GM12878 (cell line): ENCODE data around the gene GNAZ. TPM values are rescaled to one million over a fixed set of nuclear protein-coding genes. Genes with fewer than 3 reads are reported as not detected.

Experiments
- ATAC-seq: fragments of 200-7000 bp; cut with Tn5 transposase; 3 replicates; pipeline ENCODE4 v1.9.1; 2020; ENCODE audit warnings: mild to moderate bottlenecking, moderate library complexity
- BruUV-seq: library from RNA; stranded (reverse); fragments of 400-500 nt; replicated peaks from 2 replicates; lab custom pipeline; 2021; lab: Mats Ljungman, UMichigan
- CTCF ChIA-PET: fragments of 300-600 bp; sonication (Branson Sonifier 250); formaldehyde crosslinking; extraction: SDS; loops from one replicate; lab custom pipeline; 2021; ENCODE audit warnings: inconsistent platforms; lab: Yijun Ruan, JAX
- POLR2A ChIA-PET: fragments of 350-600 bp; formaldehyde crosslinking; extraction: SDS; loops from one replicate; lab custom pipeline; 2021; ENCODE audit warnings: inconsistent platforms; lab: Charles Lee
- RAD21 ChIA-PET: fragments of 300-600 bp; sonication (Branson Sonifier 250); formaldehyde crosslinking; loops from one replicate; lab custom pipeline; 2023; ENCODE audit warnings: antibody characterized with exemption; ENCODE audit not compliant: unreplicated experiment; lab: Charles Lee
- SMC1A ChIA-PET: fragments of 300-600 bp; sonication (Branson Sonifier 250); formaldehyde crosslinking; loops from one replicate; lab custom pipeline; 2023; ENCODE audit not compliant: unreplicated experiment, uncharacterized antibody; lab: Charles Lee
- DNase-seq: peaks from one replicate; pipeline ENCODE4 v3.0.0-alpha.2; 2011; ENCODE audit warnings: low read depth, low spot score
- FAIRE-seq: peaks from 3 replicates; lab custom pipeline; 2011; peaks lifted over from hg19 to GRCh38; lab: Jason Lieb, UNC
- H2AFZ ChIP-seq: 2 replicates; pipeline ENCODE4 v1.6.0; 2011; ENCODE audit warnings: low read depth, low read length, control low read depth; ENCODE audit not compliant: control insufficient read depth
- H3K27ac ChIP-seq: 2 replicates; pipeline ENCODE4 v1.5.1; 2011; ENCODE audit warnings: control low read depth; ENCODE audit not compliant: control insufficient read depth, insufficient read depth
- H3K27me3 ChIP-seq, 2 experiments: replicated peaks in 1 of 2; 2 replicates each; pipeline versions ENCODE4 v1.6.0 to v1.6.1; 2011; ENCODE audit warnings: low read length in 1 of 2; ENCODE audit not compliant: control insufficient read depth in 2 of 2, insufficient read depth in 2 of 2
- H3K36me3 ChIP-seq, 2 experiments: 2 replicates each; pipeline ENCODE4 v1.5.1; 2011; ENCODE audit warnings: low read length in 1 of 2; ENCODE audit not compliant: control insufficient read depth in 2 of 2, insufficient read depth in 2 of 2
- H3K4me1 ChIP-seq: 2 replicates; pipeline ENCODE4 v1.6.1; 2011; ENCODE audit warnings: mild to moderate bottlenecking, low read length, moderate library complexity, mixed read lengths; ENCODE audit not compliant: control insufficient read depth, insufficient read depth
- H3K4me2 ChIP-seq: 2 replicates; pipeline ENCODE4 v1.6.0; 2011; ENCODE audit warnings: control low read depth; ENCODE audit not compliant: control insufficient read depth, insufficient read depth
- H3K4me3 ChIP-seq: fragments of 200-600 bp; sonication (generic); 2 replicates; pipeline ENCODE4 v1.5.1; 2016
- H3K79me2 ChIP-seq: 2 replicates; pipeline ENCODE4 v1.6.0; 2011; ENCODE audit warnings: low read length; ENCODE audit not compliant: control insufficient read depth, insufficient read depth
- H3K9ac ChIP-seq: 2 replicates; pipeline ENCODE4 v1.8.0; 2011; ENCODE audit warnings: low read length, control low read depth, mixed read lengths; ENCODE audit not compliant: control insufficient read depth, insufficient read depth
- H3K9me3 ChIP-seq: replicated peaks from 3 replicates; pipeline ENCODE4 v1.5.1; 2011; ENCODE audit warnings: mild to moderate bottlenecking, low read length; ENCODE audit not compliant: control insufficient read depth, insufficient read depth
- H4K20me1 ChIP-seq: 2 replicates; pipeline ENCODE4 v1.6.0; 2011; ENCODE audit not compliant: control insufficient read depth, insufficient read depth
- CEBPZ ChIP-seq: fragments of 150-350 bp; IDR thresholded peaks from 2 replicates; pipeline ENCODE4 v1.6.1; 2016; ENCODE audit warnings: low read depth, low read length
- HCFC1 ChIP-seq: fragments of 150-350 bp; IDR thresholded peaks from 2 replicates; pipeline ENCODE4 v1.6.1; 2014; ENCODE audit warnings: low read length
- IKZF2 ChIP-seq, 2 experiments: fragments of 450-650 bp; IDR thresholded peaks; 2 replicates each; pipeline ENCODE4 v1.6.1; 2017; ENCODE audit warnings: mild to moderate bottlenecking in 2 of 2, moderate library complexity in 2 of 2
- NR2C1 ChIP-seq: fragments of 450-650 bp; IDR thresholded peaks from 2 replicates; pipeline ENCODE4 v1.6.1; 2017; ENCODE audit warnings: antibody characterized with exemption, mild to moderate bottlenecking, moderate library complexity
- SMC3 ChIP-seq: IDR thresholded peaks from 2 replicates; pipeline ENCODE4 v1.6.1; 2011; ENCODE audit warnings: low read length, improper control_type of control experiment, borderline replicate concordance
- WGBS: methylation state at CpG from one replicate; pipeline ENCODE4 v1.1.6; 2016; ENCODE audit warnings: low lambda C conversion rate; ENCODE audit not compliant: insufficient replicate concordance, insufficient coverage; ENCODE audit errors: missing lambda C conversion rate; 5-methylcytosine and 5-hydroxymethylcytosine counted together
- in situ Hi-C: fragments of 300-500 bp; cut with MboI; formaldehyde crosslinking; loops from 9 replicates; pipeline ENCODE4 v1.14.3; 2018; ENCODE audit warnings: mixed read lengths
- intact Hi-C: fragments of 100-400 bp; cut with micrococcal nuclease; formaldehyde crosslinking; loops from one replicate; pipeline ENCODE4 v1.14.2; 2022; ENCODE audit not compliant: unreplicated experiment
- polyA plus RNA-seq, 11 experiments: library from polyadenylated mRNA; depleted of rRNA in 4 of 11; unstranded in 6 of 11; stranded (reverse) in 5 of 11; fragments of >200 nt; fragmentation: Nextera tagmentation in 4 of 11; fragmentation: Illumina TruSeq in 1 of 11; extraction: Ambion mirVana in 4 of 11; extraction: Trizol in 1 of 11; gene quantifications; 1 replicate in 1 of 11; 2 replicates in 10 of 11; pipeline versions ENCODE4 v1.2.1 to v1.2.3, GENCODE V29; 2011 to 2016; ENCODE audit warnings: inconsistent platforms in 2 of 11, missing spikeins in 2 of 11, low read depth in 1 of 11
- total RNA-seq, 4 experiments: library from RNA; depleted of rRNA in 3 of 4; stranded (reverse); fragments of >200 nt in 3 of 4; fragmentation: Illumina TruSeq in 1 of 4; extraction: Trizol in 1 of 4; gene quantifications; 2 replicates each; pipeline versions ENCODE4 v1.2.1 to v1.2.3, GENCODE V29; 2013 to 2021
- TF ChIP-seq, protein P1 (sequence below): IDR thresholded peaks from 2 replicates; pipeline ENCODE4 v1.6.1; 2011; ENCODE audit warnings: low read depth, mild to moderate bottlenecking, low read length, moderate library complexity, borderline replicate concordance; ENCODE audit errors: extremely low read depth

The GNAZ gene
- total and polyA plus RNA-seq, 10 of the 15 experiments (the other 5 are each of a cell fraction or from before 2014, with no cell fraction given): 0.09 to 1.0 (median 0.44) TPM; not detected in 1

DNA sequence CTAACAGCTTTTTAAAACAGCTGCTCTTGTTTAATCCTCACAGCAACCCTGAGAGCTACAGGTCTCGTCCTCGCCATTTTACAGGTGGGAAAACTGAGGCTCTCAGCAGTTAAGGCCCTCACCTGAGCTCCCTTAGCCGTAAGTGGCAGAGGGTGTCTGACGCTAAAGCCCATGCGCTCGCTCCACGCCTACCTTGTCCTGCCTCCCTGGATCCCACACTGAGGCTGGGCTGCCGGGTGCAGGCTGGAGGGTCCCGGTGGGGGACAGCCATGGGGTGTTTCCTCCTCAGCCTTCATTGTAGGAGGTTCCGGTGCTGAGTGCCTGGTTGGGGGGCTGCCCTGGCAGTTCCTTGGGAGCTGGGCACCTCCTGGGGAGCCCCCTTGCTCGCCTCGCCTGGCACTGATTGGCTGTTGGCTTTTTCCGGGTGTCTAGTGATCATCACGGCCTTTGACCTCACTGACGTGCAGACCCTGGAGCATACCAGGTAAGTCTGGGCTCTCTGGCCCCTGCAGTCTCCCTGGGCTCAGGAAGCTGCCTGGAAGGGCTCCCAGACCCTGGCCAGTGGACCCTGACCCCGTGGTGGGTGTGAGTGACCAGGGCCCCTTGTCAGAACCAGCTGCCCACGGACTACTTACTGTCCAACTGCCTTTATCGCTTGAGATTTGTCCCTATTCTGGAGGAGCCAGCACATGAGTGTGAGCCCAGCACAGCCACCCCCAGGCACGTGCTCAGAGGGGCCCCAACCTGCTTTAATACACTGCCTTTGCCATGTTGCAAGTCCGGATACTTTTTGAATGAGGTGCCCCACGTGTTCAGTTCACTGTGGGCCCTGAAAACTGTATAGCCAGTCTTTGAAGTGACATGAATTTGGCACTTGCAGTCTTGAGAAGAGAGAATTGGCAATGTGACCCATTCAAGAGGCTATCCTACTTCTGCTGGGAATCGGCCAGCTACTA lies 87.5 kb downstream of the GNAZ start:
- Histone ChIP-seq H3K9me3 (no peaks in the 10 kb centered on the region), H2AFZ (no peak overlapping the region), H3K27ac (no peak overlapping the region), H3K4me1 (peaks cover 6% of the 10 kb centered on the region), H3K4me2 (no peak overlapping the region), H3K9ac (no peak overlapping the region), H3K27me3 (no peaks in the 10 kb centered on the region), H4K20me1 (no peaks in the 10 kb centered on the region), H3K79me2 (no peaks in the 10 kb centered on the region), H3K36me3 (no peaks in the 10 kb centered on the region)
- ATAC-seq (no peak), DNase-seq (no peak)
- intact Hi-C loops (no loop called here), in situ Hi-C loops (no loop called here)
- ChIA-PET POLR2A (interaction anchor here (2.4 kb wide), 1 partner anchor 12 kb away, joined by 9 read pairs; the partner anchor contains the start of gene RAB36), SMC1A (interaction anchor here (0.7 to 2.3 kb wide), 2 partner anchors 13 to 18 kb away, joined by 4 to 6 read pairs; no protein-coding TSS in a partner anchor)
- BruUV-seq: no TSS peak
- TF ChIP-seq HCFC1 (no peak), NR2C1 (no peak), SMC3 (no peak), IKZF2 (IDR thresholded peaks at IDR 0.05) (no peak), CEBPZ (no peak)
- TF ChIP-seq, protein P1, sequence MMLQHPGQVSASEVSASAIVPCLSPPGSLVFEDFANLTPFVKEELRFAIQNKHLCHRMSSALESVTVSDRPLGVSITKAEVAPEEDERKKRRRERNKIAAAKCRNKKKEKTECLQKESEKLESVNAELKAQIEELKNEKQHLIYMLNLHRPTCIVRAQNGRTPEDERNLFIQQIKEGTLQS: no peak
- TF ChIP-seq, all 136 proteins: peak for 0
- H3K4me3 ChIP-seq: no peak overlapping the region
- FAIRE-seq: no peak
- WGBS: 69% methylated on average over 22 of the region's 22 CpGs
- ChIA-PET RAD21 (interaction anchor here (1.4 kb wide), 1 partner anchor 20 kb away, joined by 3 read pairs; no protein-coding TSS in a partner anchor), CTCF (interaction anchor here (1.0 to 2.7 kb wide), 6 partner anchors 7 to 199 kb away, joined by 3 to 10 read pairs (median 6); no protein-coding TSS in a partner anchor)
